Measurements from ENCODE around the gene ANO9.

- no peak for TF ChIP-seq POLR2AphosphoS5 (IDR thresholded peaks at IDR 0.05)
- no peak for TF ChIP-seq CTCF (IDR thresholded peaks at IDR 0.05)
Measured at GRCh38 chr11:372809-373715, 68.7 kb downstream of the ANO9 start.

Measured in breast epithelium (tissue), 3 donors.